Measurements from ENCODE around the gene GLTP.
A peak's percentile ranks its signal among the peaks of the same experiment; 100 is the strongest.

Gene GLTP

DNA sequence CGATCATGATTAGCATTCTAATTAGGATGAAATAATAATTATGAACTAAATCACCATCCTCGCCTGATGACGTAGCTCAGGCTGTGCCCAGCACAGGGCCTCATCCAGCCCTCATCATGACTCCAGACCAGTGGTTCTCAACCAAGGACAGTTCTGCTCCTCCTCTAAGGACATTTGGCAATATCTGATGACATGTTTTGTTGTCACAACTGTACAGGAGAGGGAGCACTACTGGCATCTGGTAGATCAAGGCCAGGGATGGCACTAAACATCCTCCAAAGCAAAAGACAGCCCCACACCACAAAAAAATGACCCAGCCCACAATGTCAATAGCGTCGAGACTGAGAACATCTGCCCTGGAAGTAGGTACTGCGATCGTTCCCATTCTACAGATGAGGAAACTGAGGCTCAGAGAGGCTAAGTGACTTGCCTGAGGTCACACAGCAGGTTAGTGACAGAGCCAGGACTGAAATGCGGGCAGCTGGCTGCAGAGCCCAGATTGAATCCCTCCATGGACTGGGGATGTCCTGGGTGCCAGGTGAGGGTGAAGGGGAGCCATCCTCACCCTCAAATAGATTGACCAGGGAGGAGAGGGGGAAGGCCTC, 62.6 kb downstream of the GLTP start:
- no peak for DNase-seq

DNA sequence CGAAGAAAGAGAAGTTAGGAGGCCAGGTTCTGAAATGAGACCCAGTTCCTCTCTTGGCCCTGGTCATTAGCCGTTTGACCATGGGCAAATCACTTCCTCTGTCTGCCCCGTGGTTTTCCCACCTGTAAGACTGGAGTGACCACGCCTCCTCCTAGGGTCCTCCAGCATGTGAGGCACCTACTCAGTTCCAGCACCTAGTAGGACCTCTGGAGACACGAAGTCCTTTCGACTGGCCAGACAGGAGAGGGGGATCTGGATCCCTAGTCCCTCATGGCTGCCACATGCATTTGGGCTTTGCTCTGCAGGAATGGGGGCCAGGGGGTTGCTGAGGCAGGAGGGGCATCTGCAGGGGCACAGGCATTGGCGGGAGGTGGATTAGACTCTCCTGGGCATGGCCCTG, 63.5 kb downstream of the GLTP start:
- DNase-seq: no peak

DNA sequence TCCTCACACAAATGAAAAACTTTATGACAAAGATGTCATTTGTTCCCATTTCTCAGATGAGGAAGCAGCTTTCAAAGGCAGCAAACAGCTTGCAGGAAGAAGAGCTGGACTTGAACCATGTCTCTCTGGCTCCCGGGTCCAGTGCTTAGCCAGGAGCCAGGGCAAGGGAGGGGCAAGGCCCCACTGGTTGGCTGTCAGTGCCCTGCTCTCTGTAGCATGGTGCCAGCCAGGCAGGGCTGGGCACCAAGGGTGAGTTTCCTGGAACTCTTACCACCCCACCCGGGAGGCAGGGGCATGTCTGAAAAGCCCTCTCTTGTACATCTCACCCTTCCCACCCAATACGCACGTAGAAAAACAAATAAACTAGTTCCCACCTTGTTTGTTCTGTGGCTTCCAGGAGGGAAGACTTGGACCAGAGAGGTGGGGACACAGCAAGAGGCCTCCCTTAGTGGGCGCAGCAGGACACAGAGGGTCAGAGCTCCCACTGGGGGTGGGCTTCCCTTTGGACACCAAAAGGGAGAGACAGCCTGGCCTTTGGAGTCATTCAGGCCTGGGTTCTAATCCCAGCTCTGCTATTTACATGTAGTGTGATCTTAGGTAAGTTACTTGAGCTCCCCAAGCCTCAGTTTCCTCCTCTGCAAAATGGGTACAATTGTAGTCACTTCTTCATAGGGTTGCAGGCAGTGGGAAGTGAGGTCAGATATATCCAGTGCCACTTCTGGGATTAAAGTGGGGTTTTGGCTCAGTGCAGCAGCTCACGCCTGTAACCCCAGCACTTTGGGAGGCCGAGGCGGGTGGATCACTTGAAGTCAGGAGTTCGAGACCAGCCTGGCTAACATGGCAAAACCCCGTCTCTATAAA, 64.4 kb downstream of the GLTP start:
- no peak for DNase-seq

DNA sequence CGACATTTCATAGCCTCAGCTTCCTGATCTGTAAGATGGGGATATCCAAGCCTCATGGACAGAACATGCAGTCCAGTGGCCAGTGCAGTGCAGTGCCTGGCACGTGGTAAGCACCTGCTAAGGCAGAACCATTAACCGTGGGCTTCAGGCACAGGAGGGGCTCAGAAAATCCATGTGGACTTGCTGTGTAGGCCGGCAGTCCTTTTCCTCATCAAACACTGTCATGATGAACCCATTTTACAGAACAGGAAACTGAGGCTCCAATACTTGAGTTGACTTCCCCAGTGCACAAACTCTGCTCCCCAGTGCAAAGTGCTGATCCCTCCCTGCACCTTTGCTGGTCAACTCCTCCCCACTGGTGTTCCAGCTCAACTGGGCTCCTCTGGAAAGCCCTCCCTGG, 65.1 kb downstream of the GLTP start:
- no peak for DNase-seq

DNA sequence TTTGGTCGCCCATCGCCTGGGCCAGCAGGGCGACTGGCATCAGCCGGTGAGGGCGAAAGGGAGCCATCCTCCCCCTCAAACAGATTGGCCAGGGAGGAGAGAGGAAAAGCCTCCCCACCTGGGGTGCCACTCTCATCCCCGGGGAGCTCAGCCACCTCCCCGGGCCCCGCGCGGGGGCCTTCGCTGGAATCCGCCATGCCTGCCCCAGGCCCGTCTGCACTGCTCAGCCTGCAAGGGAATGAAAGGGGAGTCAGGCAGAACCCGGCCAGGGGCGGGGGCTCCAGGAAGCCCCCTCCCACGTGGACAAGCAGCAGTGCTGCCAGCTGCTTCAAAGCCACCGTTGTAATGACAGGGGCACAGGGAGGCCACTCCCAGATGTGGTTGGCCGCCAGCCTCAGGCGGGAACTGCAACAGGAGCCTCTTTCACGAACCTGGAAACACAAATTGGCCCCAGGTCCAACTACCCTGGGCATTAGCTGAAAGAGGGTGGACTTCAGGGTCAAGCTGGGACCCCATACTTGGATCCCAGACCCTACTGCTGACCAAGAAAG, 65.7 kb downstream of the GLTP start:
- DNase-seq: no peak

DNA sequence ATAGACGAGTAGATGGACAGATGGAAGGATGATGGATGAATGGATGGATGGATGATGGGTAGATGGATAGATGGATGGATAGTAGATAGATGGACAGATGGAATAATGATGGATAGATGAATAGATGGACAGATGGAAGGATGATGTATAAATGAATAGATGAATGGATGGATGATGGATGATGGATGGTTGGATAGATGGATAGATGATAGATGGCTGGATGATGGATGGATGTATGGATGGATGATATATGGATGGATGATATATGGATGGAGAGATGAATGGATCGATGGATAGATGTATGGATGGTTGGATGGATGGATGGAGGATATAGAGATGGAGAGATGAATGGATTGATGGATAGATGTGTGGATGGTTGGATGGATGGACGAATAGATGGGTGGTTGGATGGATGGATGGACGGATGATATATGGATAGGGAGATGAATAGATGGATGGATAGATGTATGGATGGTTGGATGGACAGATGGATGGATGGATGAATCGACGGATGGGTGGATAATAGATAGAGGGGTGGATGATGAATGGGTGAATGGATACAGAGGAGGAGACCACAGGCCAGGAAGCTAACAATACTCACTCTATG, 66.4 kb downstream of the GLTP start:
- DNase-seq: no peak

DNA sequence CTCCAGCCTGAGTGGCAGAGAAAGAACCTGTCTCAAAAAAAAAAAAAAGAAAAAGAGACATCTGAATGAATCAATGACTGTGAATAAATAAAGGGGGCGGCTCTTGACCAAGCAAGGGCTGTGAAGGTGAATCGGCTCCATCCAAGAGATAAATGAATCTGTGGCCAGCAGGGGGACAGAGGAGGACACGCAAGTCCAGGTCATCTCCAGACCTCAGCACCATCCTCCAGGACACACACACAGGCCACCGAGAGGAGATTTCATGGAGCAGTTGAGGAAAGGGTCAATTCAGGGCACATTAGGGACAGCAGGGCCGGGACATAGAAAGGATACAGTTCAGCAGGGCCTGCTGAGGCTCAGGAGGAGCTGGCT, 68.7 kb downstream of the GLTP start:
- no peak for DNase-seq

DNA sequence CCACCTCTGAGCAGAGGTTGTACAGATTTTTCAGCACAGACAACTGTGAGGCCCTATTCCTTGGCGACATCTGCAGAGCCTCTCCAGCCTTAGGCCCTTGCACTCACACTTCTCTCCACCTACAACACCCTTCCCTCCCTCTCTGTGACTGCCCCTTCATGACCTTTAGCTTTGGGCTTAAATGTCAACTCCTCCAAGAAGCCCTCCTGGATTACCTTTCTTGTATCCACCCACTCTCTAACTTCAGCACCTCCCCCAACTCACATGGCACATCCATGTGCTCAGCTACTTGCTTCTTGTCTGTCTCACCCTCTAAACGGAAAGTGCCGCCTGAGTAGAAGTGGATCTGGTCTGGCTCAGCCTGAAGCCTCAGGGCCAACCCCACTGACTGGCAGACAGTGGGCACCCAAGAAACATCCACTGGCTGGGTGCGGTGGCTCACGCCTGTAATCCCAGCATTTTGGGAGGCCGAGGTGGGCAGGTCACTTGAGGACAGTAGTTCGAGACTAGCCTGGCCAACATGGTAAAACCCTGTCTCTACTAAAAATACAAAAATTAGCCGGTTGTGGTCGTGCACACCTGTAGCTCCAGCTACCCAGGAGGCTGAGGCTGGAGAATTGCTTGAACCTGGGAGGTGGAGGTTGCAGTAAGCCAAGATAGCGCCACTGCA, 69.3 kb downstream of the GLTP start:
- no peak for DNase-seq

DNA sequence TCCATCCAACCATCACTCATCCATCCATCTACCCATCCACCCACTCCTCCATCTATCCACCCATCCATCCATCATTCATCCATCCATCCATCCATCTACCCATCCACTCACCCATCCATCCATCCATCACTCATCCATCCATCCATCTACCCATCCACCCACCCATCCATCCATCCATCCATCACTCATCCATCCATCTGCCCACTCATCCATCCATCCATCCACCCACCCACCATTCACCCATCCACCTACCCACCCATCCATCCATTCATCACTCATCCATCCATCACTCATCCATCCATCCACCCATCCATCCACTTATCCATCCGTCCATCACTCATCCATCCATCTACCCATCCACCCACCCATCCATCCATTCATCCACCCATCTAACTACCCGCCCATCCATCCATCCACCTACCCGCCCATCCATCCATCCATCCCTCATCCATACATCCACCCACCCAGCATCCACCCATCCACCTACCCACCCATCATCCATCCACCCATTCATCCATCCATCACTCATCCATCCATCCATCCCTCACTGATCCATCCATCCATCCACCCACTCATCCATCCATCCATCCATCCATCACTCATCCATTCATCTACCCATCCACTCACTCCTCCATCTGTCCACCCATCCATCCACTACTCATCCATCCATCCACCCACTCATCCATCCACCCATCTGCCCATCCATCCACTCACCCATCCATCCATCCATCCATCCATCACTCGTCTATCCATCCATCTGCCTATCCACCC, 71.3 kb downstream of the GLTP start:
- DNase-seq: no peak

DNA sequence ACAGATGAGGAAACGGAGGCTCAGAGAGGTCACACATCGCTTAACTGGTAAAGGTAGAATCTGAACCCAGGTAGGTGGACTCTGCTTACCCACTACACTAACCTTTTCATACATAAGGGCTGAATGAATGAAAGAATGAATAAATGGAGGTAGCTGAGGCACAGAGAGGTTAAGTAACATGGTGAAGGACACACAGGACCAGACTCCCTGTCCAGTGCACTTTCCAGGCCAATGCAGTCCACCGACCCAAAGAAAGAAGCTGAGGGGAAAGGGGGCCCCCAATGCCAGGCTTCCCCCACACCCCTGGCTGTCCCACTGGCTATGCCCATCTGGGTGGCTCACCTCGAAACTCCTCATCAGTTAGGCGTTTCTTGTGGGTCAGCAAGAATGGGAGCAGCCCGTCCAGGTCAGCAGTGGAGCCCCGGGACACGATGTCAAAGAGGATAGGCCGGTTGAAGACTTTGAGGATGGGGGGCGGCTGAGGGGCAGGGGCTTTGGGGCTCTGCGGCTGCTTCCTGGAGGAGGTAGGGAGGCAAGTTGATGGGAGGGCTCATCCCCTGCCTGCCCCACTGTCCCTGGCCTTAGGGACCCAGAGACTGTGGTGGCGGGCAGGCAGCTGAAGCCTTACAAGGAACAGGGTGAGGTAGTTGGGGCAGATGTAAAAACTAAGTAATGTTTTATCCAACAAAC, 72.2 kb downstream of the GLTP start:
- DNase-seq: no peak

DNA sequence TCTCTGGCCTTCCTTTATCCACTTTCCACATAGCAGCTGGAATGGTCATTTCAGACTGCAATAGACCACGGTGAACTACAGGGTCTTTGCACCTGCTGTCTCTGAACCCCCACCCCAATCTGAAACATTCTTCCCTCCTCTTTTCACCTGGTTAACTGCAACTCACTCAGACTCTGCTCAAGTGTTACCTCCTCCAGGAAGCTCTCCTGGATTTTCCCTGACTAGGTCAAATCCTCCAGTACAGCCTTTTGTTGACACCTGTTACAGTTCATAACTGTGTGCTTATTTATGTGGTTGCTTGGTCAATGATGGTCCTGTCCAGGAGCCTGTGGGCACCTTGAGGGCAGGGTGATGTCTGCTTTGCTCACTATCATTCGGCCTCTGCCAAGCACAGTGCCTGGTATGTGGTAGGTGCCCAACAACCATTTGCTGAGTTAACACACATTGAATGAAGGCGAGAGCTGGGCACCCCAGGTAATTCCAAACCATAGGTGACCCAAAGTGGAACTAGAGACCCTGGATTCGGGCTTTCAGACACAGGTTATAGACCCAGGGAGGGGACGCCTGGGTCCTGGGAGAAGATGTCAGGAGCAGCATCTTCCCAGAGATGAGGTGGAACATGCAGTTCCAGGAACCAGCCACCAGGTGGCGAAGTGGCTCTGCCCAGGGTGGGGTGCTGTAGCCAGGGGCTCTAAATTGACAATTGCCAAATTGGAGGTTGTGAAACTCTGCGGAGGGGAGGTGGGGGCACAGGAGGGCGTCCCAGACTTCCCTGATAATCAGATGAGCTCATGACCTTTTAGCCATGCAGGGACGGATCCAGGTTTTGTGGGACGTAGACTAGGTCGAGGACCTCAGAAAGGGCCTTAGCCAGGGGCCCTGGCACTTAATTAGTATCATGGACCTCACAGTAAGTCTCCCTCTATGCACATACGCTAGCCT, 75.2 kb downstream of the GLTP start:
- peak; percentile 32 for DNase-seq

DNA sequence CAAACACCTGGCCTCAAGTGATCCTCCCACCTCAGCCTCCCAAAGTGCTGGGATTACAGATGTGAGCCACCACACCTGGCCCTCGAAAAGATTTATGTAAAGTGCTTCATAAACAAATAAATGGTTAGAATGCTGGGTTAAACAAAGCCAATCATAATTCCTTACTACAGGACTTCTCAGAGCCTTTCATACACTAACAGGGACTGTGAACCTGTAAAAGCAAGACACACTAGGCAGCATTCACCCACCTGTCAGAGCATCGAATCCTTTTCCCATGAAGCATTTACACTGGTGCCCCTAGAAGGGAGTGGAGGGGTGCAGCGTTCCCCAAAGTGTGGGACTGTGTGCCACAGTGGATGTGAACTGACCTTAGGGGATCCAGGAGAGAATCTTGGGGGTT, 76.7 kb downstream of the GLTP start:
- no peak for DNase-seq

DNA sequence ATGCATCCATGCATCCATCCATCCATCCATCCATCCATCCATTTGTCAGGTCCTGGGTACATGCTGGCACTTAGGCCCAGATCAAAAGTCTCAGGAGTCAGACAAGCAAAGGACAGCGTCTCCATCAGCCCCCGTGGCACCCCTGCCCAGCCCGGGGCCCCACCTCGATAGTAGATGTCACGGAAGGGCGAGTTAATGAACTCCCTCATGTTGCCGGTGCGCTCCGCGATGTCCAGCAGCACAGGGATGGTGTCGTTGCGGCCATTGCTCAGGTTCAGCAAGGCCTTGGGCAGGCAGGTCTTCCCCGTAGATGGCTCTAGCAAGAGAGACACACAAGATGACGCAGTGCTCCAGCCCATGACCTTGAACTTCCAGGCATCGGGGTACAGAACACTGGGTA, 77.5 kb downstream of the GLTP start:
- no peak for DNase-seq
